DND-41 (cell line): ENCODE measurements around the gene VAMP2.
A peak's percentile ranks its signal among the peaks of the same experiment; 100 is the strongest.
"Not testable (repeated sequence)": the region's sequence is repeated elsewhere in the genome, so short reads cannot be mapped to it uniquely, and the experiment has no call there.

ENCODE experiments used
- ATAC-seq: fragments of 200-7000 bp; cut with Tn5 transposase; 3 replicates; pipeline ENCODE4 v1.9.1; 2021; ENCODE audit warnings: low read depth; ENCODE audit not compliant: insufficient read depth
- DNase-seq: peaks from one replicate; pipeline ENCODE4 v3.0.0-alpha.2; 2020
- H2AFZ ChIP-seq: 2 replicates; pipeline ENCODE4 v1.6.0; 2012; ENCODE audit warnings: low read depth, low read length
- H3K27ac ChIP-seq: 2 replicates; pipeline ENCODE4 v1.5.1; 2012; ENCODE audit warnings: low read length, inconsistent platforms
- H3K27me3 ChIP-seq: fragments of 200-600 bp; sonication (generic); 2 replicates; pipeline ENCODE4 v1.6.0; 2012; ENCODE audit warnings: low read length, mild to moderate bottlenecking, inconsistent platforms; ENCODE audit not compliant: insufficient read depth, poor library complexity
- H3K36me3 ChIP-seq: 2 replicates; pipeline ENCODE4 v1.5.1; 2012; ENCODE audit warnings: low read length, inconsistent platforms; ENCODE audit not compliant: insufficient read depth
- H3K4me1 ChIP-seq: 2 replicates; pipeline ENCODE4 v1.5.1; 2012; ENCODE audit warnings: mild to moderate bottlenecking, low read length; ENCODE audit not compliant: insufficient read depth
- H3K4me2 ChIP-seq: 2 replicates; pipeline ENCODE4 v1.6.0; 2012; ENCODE audit warnings: mild to moderate bottlenecking, moderate library complexity, low read length, inconsistent platforms; ENCODE audit not compliant: insufficient read depth
- H3K4me3 ChIP-seq, 2 experiments: fragments of 200-600 bp in 1 of 2; shearing (Covaris generic) in 1 of 2; 2 replicates each; pipeline ENCODE4 v1.5.1; 2012 to 2016; ENCODE audit warnings: inconsistent platforms in 2 of 2, low read length in 2 of 2, mild to moderate bottlenecking in 2 of 2, low read depth in 1 of 2, moderate library complexity in 1 of 2
- H3K79me2 ChIP-seq: 2 replicates; pipeline ENCODE4 v1.6.0; 2012; ENCODE audit warnings: low read length, inconsistent platforms; ENCODE audit not compliant: insufficient read depth
- H3K9ac ChIP-seq: 2 replicates; pipeline ENCODE4 v1.6.0; 2012; ENCODE audit warnings: low read depth, mild to moderate bottlenecking, inconsistent platforms, low read length, moderate library complexity
- H3K9me3 ChIP-seq: 2 replicates; pipeline ENCODE4 v1.5.1; 2012; ENCODE audit warnings: low read length, moderate library complexity, mild to moderate bottlenecking, inconsistent platforms; ENCODE audit not compliant: insufficient read depth, severe bottlenecking
- H4K20me1 ChIP-seq: 2 replicates; pipeline ENCODE4 v1.6.0; 2012; ENCODE audit warnings: low read length; ENCODE audit not compliant: insufficient read depth
- EZH2 ChIP-seq: IDR thresholded peaks from 3 replicates; pipeline ENCODE4 v1.6.1; 2012; ENCODE audit warnings: borderline replicate concordance, low read depth, mild to moderate bottlenecking, moderate library complexity, low read length, inconsistent platforms; ENCODE audit not compliant: severe bottlenecking
- TF ChIP-seq, protein P1 (sequence below): IDR thresholded peaks from 2 replicates; pipeline ENCODE4 v1.5.1; 2012; ENCODE audit warnings: borderline replicate concordance, low read length, moderate library complexity, mild to moderate bottlenecking; ENCODE audit not compliant: poor library complexity, severe bottlenecking; ENCODE audit errors: extremely low read depth

The VAMP2 gene

DNA sequence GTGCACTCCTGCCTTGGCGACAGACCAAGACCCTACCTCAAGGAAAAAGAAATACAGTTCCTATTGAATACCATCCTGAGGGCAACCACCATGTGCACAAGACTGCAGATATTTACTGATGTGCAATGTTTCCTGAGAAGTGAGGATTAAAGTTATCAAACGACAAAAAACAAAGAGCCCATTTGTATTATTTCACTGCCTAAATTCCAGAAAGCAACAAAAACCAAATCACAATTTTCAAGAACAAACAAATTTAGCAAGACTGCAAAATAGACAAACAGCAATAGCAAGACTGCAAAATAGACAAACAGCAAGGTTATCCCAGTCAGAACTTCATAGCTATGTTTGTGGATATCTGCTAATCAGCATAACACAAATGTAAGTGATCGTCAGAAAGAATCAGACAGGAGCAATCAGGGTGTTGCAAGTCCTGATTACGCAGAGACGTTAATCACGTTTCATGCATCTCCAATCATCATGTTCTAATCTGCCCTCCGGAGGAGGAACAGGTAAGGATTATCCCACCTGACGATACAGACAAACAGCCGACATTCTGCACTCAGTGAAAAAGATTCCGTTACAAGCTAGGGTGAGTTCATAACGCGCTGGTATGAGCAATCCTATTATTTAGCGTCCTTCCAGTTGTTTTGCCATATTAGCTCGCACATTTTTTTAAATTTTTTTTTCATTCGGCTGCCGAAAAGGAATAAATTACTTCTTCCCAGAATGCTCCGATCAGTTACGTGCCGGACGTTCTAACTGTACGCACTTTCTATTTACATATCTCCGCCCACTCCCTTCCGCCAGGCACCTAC, 10.5 kb upstream of the VAMP2 start:
- DNase-seq (peak; percentile 88), ATAC-seq (peak; percentile 82)
- Histone ChIP-seq H3K4me1 (peaks cover 54% of the 10 kb centered on the region), H4K20me1 (no peaks in the 10 kb centered on the region), H3K79me2 (peaks cover 18% of the 10 kb centered on the region), H3K4me2 (peak overlapping the region; percentile 80), H3K36me3 (no peaks in the 10 kb centered on the region; the same call in 1 of the 2 replicates), H3K9ac (peak overlapping the region; percentile 74), H2AFZ (peak overlapping the region; percentile 54), H3K9me3 (no peaks in the 10 kb centered on the region), H3K4me3 (peak overlapping the region; percentile 21 to 52; a peak in 3 of 4 replicates), H3K27me3 (no peaks in the 10 kb centered on the region), H3K27ac (peak overlapping the region; percentile 96)
- no peak for TF ChIP-seq EZH2
- TF ChIP-seq, protein P1, sequence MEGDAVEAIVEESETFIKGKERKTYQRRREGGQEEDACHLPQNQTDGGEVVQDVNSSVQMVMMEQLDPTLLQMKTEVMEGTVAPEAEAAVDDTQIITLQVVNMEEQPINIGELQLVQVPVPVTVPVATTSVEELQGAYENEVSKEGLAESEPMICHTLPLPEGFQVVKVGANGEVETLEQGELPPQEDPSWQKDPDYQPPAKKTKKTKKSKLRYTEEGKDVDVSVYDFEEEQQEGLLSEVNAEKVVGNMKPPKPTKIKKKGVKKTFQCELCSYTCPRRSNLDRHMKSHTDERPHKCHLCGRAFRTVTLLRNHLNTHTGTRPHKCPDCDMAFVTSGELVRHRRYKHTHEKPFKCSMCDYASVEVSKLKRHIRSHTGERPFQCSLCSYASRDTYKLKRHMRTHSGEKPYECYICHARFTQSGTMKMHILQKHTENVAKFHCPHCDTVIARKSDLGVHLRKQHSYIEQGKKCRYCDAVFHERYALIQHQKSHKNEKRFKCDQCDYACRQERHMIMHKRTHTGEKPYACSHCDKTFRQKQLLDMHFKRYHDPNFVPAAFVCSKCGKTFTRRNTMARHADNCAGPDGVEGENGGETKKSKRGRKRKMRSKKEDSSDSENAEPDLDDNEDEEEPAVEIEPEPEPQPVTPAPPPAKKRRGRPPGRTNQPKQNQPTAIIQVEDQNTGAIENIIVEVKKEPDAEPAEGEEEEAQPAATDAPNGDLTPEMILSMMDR, result no peak

DNA sequence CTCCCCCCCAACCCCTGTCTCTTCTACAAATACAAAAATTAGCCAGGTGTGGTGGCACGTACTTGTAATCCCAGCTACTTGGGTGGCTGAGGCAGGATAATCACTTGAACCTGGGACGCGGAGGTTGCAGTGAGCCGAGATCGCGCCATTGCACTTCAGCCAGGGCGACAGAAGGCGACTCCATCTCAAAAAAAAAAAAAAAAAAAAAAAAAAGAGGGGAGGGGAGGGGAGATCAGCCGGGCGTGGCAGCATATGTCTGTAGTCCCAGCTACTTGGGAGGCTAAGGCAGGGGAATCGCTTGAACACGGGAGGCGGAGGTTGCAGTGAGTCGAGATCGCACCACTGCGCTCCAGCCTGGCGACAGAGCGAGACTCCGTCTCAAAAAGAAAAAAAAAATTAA, 7.4 kb upstream of the VAMP2 start:
- H3K27me3 ChIP-seq, H3K9ac ChIP-seq, H3K36me3 ChIP-seq, H3K79me2 ChIP-seq, H3K27ac ChIP-seq, H4K20me1 ChIP-seq, H3K4me3 ChIP-seq, H3K4me2 ChIP-seq, H3K9me3 ChIP-seq, ATAC-seq, DNase-seq, H2AFZ ChIP-seq: not testable (repeated sequence)
- H3K4me1 ChIP-seq, result peaks cover 34% of the 10 kb centered on the region

DNA sequence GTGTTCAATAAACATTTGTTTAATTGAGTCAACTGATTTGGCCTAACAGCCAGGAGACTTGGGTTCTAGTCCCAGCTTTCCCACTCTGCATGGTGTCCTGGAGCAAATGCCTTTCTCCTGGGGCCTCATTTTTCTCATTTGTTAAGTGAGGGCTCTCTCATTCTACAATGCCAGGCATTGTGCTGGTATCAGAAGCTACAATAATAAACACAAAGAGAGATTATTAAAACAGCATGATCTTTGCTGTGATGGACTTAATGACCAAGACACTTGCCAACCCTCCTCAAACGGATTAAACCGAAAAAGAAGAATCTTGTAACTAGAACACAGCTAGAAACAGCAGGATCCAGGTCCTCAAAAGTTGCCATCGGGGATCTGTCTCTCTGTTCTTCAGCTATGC, 4.8 kb upstream of the VAMP2 start:
- ATAC-seq (no peak), DNase-seq (no peak)
- H3K9ac ChIP-seq, result no peak overlapping the region
- peaks cover 1% of the 10 kb centered on the region; the same call in 1 of the 2 replicates for H3K36me3 ChIP-seq
- peaks cover 35% of the 10 kb centered on the region for H3K4me1 ChIP-seq
- no peak for TF ChIP-seq EZH2
- TF ChIP-seq, protein P1, result no peak
- no peaks in the 10 kb centered on the region for H3K27me3 ChIP-seq
- peaks cover 9% of the 10 kb centered on the region for H3K79me2 ChIP-seq
- no peaks in the 10 kb centered on the region for H3K9me3 ChIP-seq
- H3K4me2 ChIP-seq, result no peak overlapping the region
- H2AFZ ChIP-seq, result no peak overlapping the region
- H4K20me1 ChIP-seq, result no peaks in the 10 kb centered on the region
- H3K27ac ChIP-seq, result no peak overlapping the region
- H3K4me3 ChIP-seq, result no peak overlapping the region

DNA sequence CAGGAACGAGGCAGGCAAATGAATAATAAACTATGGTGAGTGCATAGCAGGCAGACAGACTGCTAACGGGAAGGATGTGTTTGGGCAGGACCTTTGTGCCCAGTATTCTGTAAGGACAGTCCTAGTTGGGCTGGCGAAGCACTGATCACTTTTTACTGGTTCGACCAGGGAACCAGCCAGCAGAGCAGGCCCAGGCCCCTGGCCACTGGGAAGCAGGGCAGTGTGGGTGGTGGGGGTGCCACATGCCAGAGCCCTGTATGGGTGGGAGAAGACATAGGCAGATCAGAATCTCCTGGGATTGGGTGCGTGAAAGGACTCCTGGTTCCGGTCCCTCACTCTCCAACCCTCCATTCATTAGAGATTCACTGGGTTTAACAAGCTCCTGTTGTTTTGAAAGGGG, 4.0 kb upstream of the VAMP2 start:
- DNase-seq (no peak), ATAC-seq (no peak)
- H2AFZ ChIP-seq, result no peak overlapping the region
- H3K27me3 ChIP-seq, result no peaks in the 10 kb centered on the region
- no peak overlapping the region for H3K4me2 ChIP-seq
- H3K4me1 ChIP-seq, result peaks cover 35% of the 10 kb centered on the region
- H4K20me1 ChIP-seq, result peaks cover 7% of the 10 kb centered on the region
- H3K9ac ChIP-seq, result no peak overlapping the region
- no peaks in the 10 kb centered on the region for H3K9me3 ChIP-seq
- TF ChIP-seq EZH2, result no peak
- TF ChIP-seq, protein P1, result no peak
- no peak overlapping the region for H3K4me3 ChIP-seq
- no peak overlapping the region for H3K27ac ChIP-seq
- peaks cover 17% of the 10 kb centered on the region for H3K79me2 ChIP-seq
- H3K36me3 ChIP-seq, result peaks cover 7% of the 10 kb centered on the region
